H9 (cell line): ENCODE measurements around the gene PXK. TPM values are rescaled to one million over a fixed set of nuclear protein-coding genes. Genes with fewer than 3 reads are reported as not detected.

ENCODE experiments used
- DNase-seq: peaks from one replicate; pipeline ENCODE4 v3.0.0-alpha.2; 2017
- H2AFZ ChIP-seq: one replicate; pipeline ENCODE4 v1.6.1; 2013; ENCODE audit warnings: mild to moderate bottlenecking, low read length, control low read depth, moderate library complexity
- H2AK5ac ChIP-seq: 2 replicates; pipeline ENCODE4 v1.6.1; 2013; ENCODE audit warnings: low read length, control low read depth, mixed read lengths; ENCODE audit not compliant: insufficient read length
- H2BK120ac ChIP-seq: one replicate; pipeline ENCODE4 v1.6.1; 2013; ENCODE audit warnings: low read depth, mild to moderate bottlenecking, low read length, control low read depth, inconsistent platforms; ENCODE audit not compliant: poor library complexity, severe bottlenecking
- H2BK12ac ChIP-seq: 2 replicates; pipeline ENCODE4 v1.6.1; 2013; ENCODE audit warnings: low read length, control low read depth, mixed read lengths, low read depth; ENCODE audit not compliant: insufficient read length
- H2BK15ac ChIP-seq: 2 replicates; pipeline ENCODE4 v1.6.1; 2013; ENCODE audit warnings: low read depth, low read length, control low read depth
- H2BK20ac ChIP-seq: one replicate; pipeline ENCODE4 v1.6.1; 2013; ENCODE audit warnings: low read depth, mild to moderate bottlenecking, low read length, control low read depth, inconsistent platforms; ENCODE audit not compliant: poor library complexity, severe bottlenecking
- H2BK5ac ChIP-seq: 2 replicates; pipeline ENCODE4 v1.6.1; 2013; ENCODE audit warnings: low read length, control low read depth, mixed read lengths; ENCODE audit not compliant: insufficient read length
- H3K14ac ChIP-seq: 2 replicates; pipeline ENCODE4 v1.6.1; 2013; ENCODE audit warnings: low read length, control low read depth; ENCODE audit not compliant: insufficient read depth
- H3K18ac ChIP-seq: 2 replicates; pipeline ENCODE4 v1.6.1; 2013; ENCODE audit warnings: low read depth, mild to moderate bottlenecking, mixed read lengths, low read length, control low read depth; ENCODE audit not compliant: insufficient read length
- H3K23ac ChIP-seq: 2 replicates; pipeline ENCODE4 v1.6.1; 2013; ENCODE audit warnings: low read length, control low read depth, mixed read lengths, low read depth; ENCODE audit not compliant: insufficient read length
- H3K23me2 ChIP-seq: 2 replicates; pipeline ENCODE4 v1.6.1; 2013; ENCODE audit warnings: low read depth, mild to moderate bottlenecking, mixed read lengths, low read length, control low read depth; ENCODE audit not compliant: insufficient read length, poor library complexity, severe bottlenecking
- H3K27ac ChIP-seq: 2 replicates; pipeline ENCODE4 v1.5.1; 2013; ENCODE audit warnings: low read length, control low read depth, mixed read lengths, low read depth; ENCODE audit not compliant: insufficient read length
- H3K27me3 ChIP-seq: 2 replicates; pipeline ENCODE4 v1.6.1; 2013; ENCODE audit warnings: low read length, control low read depth, inconsistent platforms; ENCODE audit not compliant: insufficient read depth
- H3K4ac ChIP-seq: 2 replicates; pipeline ENCODE4 v1.6.1; 2013; ENCODE audit warnings: low read depth, mild to moderate bottlenecking, control low read depth, inconsistent platforms, low read length, moderate library complexity
- H3K4me1 ChIP-seq: 2 replicates; pipeline ENCODE4 v1.6.1; 2013; ENCODE audit warnings: low read length, control low read depth, inconsistent platforms; ENCODE audit not compliant: insufficient read depth
- H3K4me2 ChIP-seq: 2 replicates; pipeline ENCODE4 v1.6.1; 2013; ENCODE audit warnings: low read length, control low read depth, mixed read lengths; ENCODE audit not compliant: insufficient read length, insufficient read depth
- H3K56ac ChIP-seq: 2 replicates; pipeline ENCODE4 v1.6.1; 2013; ENCODE audit warnings: low read depth, mild to moderate bottlenecking, mixed read lengths, low read length, control low read depth; ENCODE audit not compliant: insufficient read length
- H3K79me1 ChIP-seq: 2 replicates; pipeline ENCODE4 v1.6.1; 2013; ENCODE audit warnings: low read depth, mild to moderate bottlenecking, moderate library complexity, low read length, control low read depth, inconsistent platforms; ENCODE audit not compliant: insufficient read depth, poor library complexity, severe bottlenecking
- H3K79me2 ChIP-seq: 2 replicates; pipeline ENCODE4 v1.6.1; 2013; ENCODE audit warnings: low read length, control low read depth, inconsistent platforms; ENCODE audit not compliant: insufficient read depth
- H3K9ac ChIP-seq: 2 replicates; pipeline ENCODE4 v1.6.1; 2013; ENCODE audit warnings: low read length, control low read depth, mixed read lengths; ENCODE audit not compliant: insufficient read length; ENCODE audit errors: extremely low read depth
- H3K9me3 ChIP-seq: one replicate; pipeline ENCODE4 v1.6.1; 2013; ENCODE audit warnings: low read depth, low read length, inconsistent platforms; ENCODE audit not compliant: control insufficient read depth
- H3T11ph ChIP-seq: one replicate; pipeline ENCODE4 v1.6.1; 2013; ENCODE audit warnings: mild to moderate bottlenecking, low read length, control low read depth, inconsistent platforms
- H4K20me1 ChIP-seq: one replicate; pipeline ENCODE4 v1.6.1; 2013; ENCODE audit not compliant: control insufficient read depth, insufficient read length, insufficient read depth
- H4K5ac ChIP-seq: 2 replicates; pipeline ENCODE4 v1.6.1; 2013; ENCODE audit warnings: low read depth, mild to moderate bottlenecking, mixed read lengths, low read length, control low read depth; ENCODE audit not compliant: insufficient read length
- H4K8ac ChIP-seq: replicated peaks from 2 replicates; pipeline ENCODE4 v1.6.1; 2013; ENCODE audit warnings: low read length, control low read depth, mixed read lengths, low read depth; ENCODE audit not compliant: insufficient read length
- H4K91ac ChIP-seq: 2 replicates; pipeline ENCODE4 v1.6.1; 2013; ENCODE audit warnings: low read depth, mild to moderate bottlenecking, moderate library complexity, mixed read lengths, low read length, control low read depth; ENCODE audit not compliant: insufficient read length
- H3K27ac Mint-ChIP-seq, 3 experiments: 2 replicates in 2 of 3; 3 replicates in 1 of 3; pipeline ENCODE4 v1.8.0; 2020 to 2021; ENCODE audit warnings: mixed read lengths in 3 of 3, mild to moderate bottlenecking in 1 of 3, moderate library complexity in 1 of 3
- H3K27me3 Mint-ChIP-seq: 2 replicates; pipeline ENCODE4 v1.8.0; 2021; ENCODE audit warnings: low read depth, mild to moderate bottlenecking, moderate library complexity, mixed read lengths
- H3K36me3 Mint-ChIP-seq, 3 experiments: 2 replicates in 2 of 3; 3 replicates in 1 of 3; pipeline ENCODE4 v1.8.0; 2020 to 2021; ENCODE audit warnings: low read depth in 3 of 3, mixed read lengths in 3 of 3; ENCODE audit not compliant: insufficient read depth in 1 of 3
- H3K4me1 Mint-ChIP-seq, 2 experiments: 2 replicates each; pipeline ENCODE4 v1.8.0; 2020; ENCODE audit warnings: mixed read lengths in 2 of 2
- H3K4me3 Mint-ChIP-seq, 2 experiments: 2 replicates in 1 of 2; 3 replicates in 1 of 2; pipeline ENCODE4 v1.8.0; 2020 to 2021; ENCODE audit warnings: mild to moderate bottlenecking in 2 of 2, mixed read lengths in 2 of 2, moderate library complexity in 1 of 2
- H3K9me3 Mint-ChIP-seq, 2 experiments: 2 replicates in 1 of 2; 3 replicates in 1 of 2; pipeline ENCODE4 v1.8.0; 2020; ENCODE audit warnings: mild to moderate bottlenecking in 2 of 2, mixed read lengths in 2 of 2, moderate library complexity in 1 of 2
- WGBS: extraction: QIAGEN DNeasy Blood & Tissue Kit; methylation state at CpG from one replicate; pipeline ENCODE4 v1.1.7; 2013; ENCODE audit warnings: missing lambda C conversion rate, low lambda C conversion rate, mixed read lengths; ENCODE audit not compliant: insufficient read length; ENCODE audit errors: extremely low coverage; 5-methylcytosine and 5-hydroxymethylcytosine counted together
- total RNA-seq: library from RNA; stranded (reverse); gene quantifications from 2 replicates; pipeline ENCODE4 v1.2.1, GENCODE V29; 2021
- TF ChIP-seq, protein P1 (sequence below): fragments of 200-600 bp; sonication (generic); conservative IDR thresholded peaks from 3 replicates; pipeline ENCODE4 v1.8.0; 2021; ENCODE audit warnings: antibody characterized with exemption, mild to moderate bottlenecking

PXK gene
- total RNA-seq, 1 experiment from 2014 or later, result 3.3 TPM

GRCh38 chr3:58425782-58426181 lies 93.1 kb downstream of the PXK start:
- WGBS, result no CpG with 5 or more reads among the region's 2 CpGs
- no peaks in the 10 kb centered on the region for H3K4me1 ChIP-seq
- Mint-ChIP-seq H3K27me3 (no peaks in the 10 kb centered on the region), H3K4me1 (no peaks in the 10 kb centered on the region), H3K9me3 (no peaks in the 10 kb centered on the region), H3K36me3 (peaks cover 41 to 69% (median 53%) of the 10 kb centered on the region in 3 experiments; a peak in 6 of 7 replicates), H3K4me3 (no peak overlapping the region), H3K27ac (no peak overlapping the region; a peak in 1 of 7 replicates)
- no peak overlapping the region for H4K91ac ChIP-seq
- H3K23ac ChIP-seq, result no peak overlapping the region
- no peaks in the 10 kb centered on the region for H3K79me2 ChIP-seq
- H3K18ac ChIP-seq, result no peak overlapping the region
- no peak overlapping the region for H3K14ac ChIP-seq
- H2BK20ac ChIP-seq, result no peak overlapping the region
- H3K4me2 ChIP-seq, result no peak overlapping the region
- no peak overlapping the region for H2BK12ac ChIP-seq
- H3K4ac ChIP-seq, result no peak overlapping the region
- H3K23me2 ChIP-seq, result no peaks in the 10 kb centered on the region
- no peak overlapping the region for H2AFZ ChIP-seq
- no peak for DNase-seq
- H2BK5ac ChIP-seq, result no peak overlapping the region
- no peak overlapping the region for H2AK5ac ChIP-seq
- H4K8ac ChIP-seq, result no peak overlapping the region
- no peak overlapping the region for H3K27ac ChIP-seq
- H3K56ac ChIP-seq, result no peak overlapping the region
- no peak overlapping the region for H3T11ph ChIP-seq
- no peak overlapping the region for H2BK120ac ChIP-seq
- no peak overlapping the region for H4K5ac ChIP-seq
- H2BK15ac ChIP-seq, result no peak overlapping the region
- H3K27me3 ChIP-seq, result no peaks in the 10 kb centered on the region
- peaks cover 3% of the 10 kb centered on the region for H4K20me1 ChIP-seq
- TF ChIP-seq, protein P1, sequence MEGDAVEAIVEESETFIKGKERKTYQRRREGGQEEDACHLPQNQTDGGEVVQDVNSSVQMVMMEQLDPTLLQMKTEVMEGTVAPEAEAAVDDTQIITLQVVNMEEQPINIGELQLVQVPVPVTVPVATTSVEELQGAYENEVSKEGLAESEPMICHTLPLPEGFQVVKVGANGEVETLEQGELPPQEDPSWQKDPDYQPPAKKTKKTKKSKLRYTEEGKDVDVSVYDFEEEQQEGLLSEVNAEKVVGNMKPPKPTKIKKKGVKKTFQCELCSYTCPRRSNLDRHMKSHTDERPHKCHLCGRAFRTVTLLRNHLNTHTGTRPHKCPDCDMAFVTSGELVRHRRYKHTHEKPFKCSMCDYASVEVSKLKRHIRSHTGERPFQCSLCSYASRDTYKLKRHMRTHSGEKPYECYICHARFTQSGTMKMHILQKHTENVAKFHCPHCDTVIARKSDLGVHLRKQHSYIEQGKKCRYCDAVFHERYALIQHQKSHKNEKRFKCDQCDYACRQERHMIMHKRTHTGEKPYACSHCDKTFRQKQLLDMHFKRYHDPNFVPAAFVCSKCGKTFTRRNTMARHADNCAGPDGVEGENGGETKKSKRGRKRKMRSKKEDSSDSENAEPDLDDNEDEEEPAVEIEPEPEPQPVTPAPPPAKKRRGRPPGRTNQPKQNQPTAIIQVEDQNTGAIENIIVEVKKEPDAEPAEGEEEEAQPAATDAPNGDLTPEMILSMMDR, result no peak
- no peaks in the 10 kb centered on the region for H3K79me1 ChIP-seq
- no peaks in the 10 kb centered on the region for H3K9me3 ChIP-seq
- H3K9ac ChIP-seq, result no peak overlapping the region
